Measurements from ENCODE around the gene OLAH. TPM values are rescaled to one million over a fixed set of nuclear protein-coding genes. Genes with fewer than 3 reads are reported as not detected.

OLAH gene
- total and polyA plus RNA-seq, 2 experiments from 2014 or later, result not detected

- Histone ChIP-seq H3K27ac (peak overlapping the region; percentile 34), H3K9me2 (replicated peaks; ENCODE audit: insufficient read depth) (no peaks in the 10 kb centered on the region), H3K4me3 (no peak overlapping the region), H2AFZ (peak overlapping the region; percentile 32), H3K36me3 (replicated peaks; ENCODE audit: insufficient read depth, low read depth) (no peaks in the 10 kb centered on the region), H3K27me3 (no peaks in the 10 kb centered on the region), H3K9me3 (ENCODE audit: low read depth) (no peaks in the 10 kb centered on the region), H3K4me2 (peak overlapping the region; percentile 54), H3K79me2 (no peaks in the 10 kb centered on the region), H3K4me1 (ENCODE audit: insufficient read depth) (no peaks in the 10 kb centered on the region), H4K20me1 (ENCODE audit: insufficient read depth, poor library complexity, severe bottlenecking) (no peaks in the 10 kb centered on the region)
- 91% methylated on average over 18 of the region's 18 CpGs for WGBS (ENCODE audit: low lambda C conversion rate, missing lambda C conversion rate)
- TF ChIP-seq EZH2phosphoT487 (IDR thresholded peaks at IDR 0.05; ENCODE audit: low read depth, severe bottlenecking, unreplicated experiment) (no peak), EZH2 (IDR thresholded peaks at IDR 0.05; ENCODE audit: borderline replicate concordance) (no peak)
- TF ChIP-seq, protein P1, sequence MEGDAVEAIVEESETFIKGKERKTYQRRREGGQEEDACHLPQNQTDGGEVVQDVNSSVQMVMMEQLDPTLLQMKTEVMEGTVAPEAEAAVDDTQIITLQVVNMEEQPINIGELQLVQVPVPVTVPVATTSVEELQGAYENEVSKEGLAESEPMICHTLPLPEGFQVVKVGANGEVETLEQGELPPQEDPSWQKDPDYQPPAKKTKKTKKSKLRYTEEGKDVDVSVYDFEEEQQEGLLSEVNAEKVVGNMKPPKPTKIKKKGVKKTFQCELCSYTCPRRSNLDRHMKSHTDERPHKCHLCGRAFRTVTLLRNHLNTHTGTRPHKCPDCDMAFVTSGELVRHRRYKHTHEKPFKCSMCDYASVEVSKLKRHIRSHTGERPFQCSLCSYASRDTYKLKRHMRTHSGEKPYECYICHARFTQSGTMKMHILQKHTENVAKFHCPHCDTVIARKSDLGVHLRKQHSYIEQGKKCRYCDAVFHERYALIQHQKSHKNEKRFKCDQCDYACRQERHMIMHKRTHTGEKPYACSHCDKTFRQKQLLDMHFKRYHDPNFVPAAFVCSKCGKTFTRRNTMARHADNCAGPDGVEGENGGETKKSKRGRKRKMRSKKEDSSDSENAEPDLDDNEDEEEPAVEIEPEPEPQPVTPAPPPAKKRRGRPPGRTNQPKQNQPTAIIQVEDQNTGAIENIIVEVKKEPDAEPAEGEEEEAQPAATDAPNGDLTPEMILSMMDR (IDR thresholded peaks at IDR 0.05; ENCODE audit: poor library complexity), result no peak
- no peak for DNase-seq (ENCODE audit: low spot score)
Observed at GRCh38 chr10:15083674-15084501, 40.1 kb downstream of the OLAH start.

DNA sequence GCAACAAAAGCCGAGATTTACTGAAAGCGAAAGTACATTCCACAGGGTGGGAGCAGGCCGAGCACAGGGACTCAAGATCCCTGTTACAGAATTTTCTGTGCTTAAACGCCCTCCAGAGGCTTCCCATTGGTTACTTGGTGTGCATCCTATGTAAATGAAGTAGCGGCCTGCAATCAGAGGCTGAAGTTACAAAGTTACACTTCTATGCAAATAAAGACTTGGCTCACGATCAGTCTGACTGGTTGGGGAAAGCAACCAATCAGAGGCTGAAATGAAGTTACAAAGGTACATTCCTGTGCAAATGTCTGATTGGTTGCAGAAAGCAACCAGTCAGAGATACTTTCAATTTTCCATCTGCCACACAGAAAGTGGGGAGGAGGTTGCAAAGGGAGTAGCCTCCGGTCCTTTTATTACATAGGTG is 40.8 kb downstream of the OLAH start:
- 68% methylated on average over 7 of the region's 7 CpGs for WGBS (ENCODE audit: low lambda C conversion rate, missing lambda C conversion rate)
- H2AFZ ChIP-seq, result peak overlapping the region; percentile 32
- no peak overlapping the region for H3K4me3 ChIP-seq
- H3K9me2 ChIP-seq (replicated peaks; ENCODE audit: insufficient read depth), result no peaks in the 10 kb centered on the region
- no peaks in the 10 kb centered on the region for H3K4me1 ChIP-seq (ENCODE audit: insufficient read depth)
- peak; percentile 51 for DNase-seq (ENCODE audit: low spot score)
- peak overlapping the region; percentile 34 for H3K27ac ChIP-seq
- TF ChIP-seq, protein P1 (IDR thresholded peaks at IDR 0.05; ENCODE audit: poor library complexity), result no peak
- TF ChIP-seq EZH2phosphoT487 (IDR thresholded peaks at IDR 0.05; ENCODE audit: low read depth, severe bottlenecking, unreplicated experiment) (no peak), EZH2 (IDR thresholded peaks at IDR 0.05; ENCODE audit: borderline replicate concordance) (no peak)
- no peaks in the 10 kb centered on the region for H3K9me3 ChIP-seq (ENCODE audit: low read depth)
- no peaks in the 10 kb centered on the region for H4K20me1 ChIP-seq (ENCODE audit: insufficient read depth, poor library complexity, severe bottlenecking)
- no peaks in the 10 kb centered on the region for H3K79me2 ChIP-seq
- H3K27me3 ChIP-seq, result no peaks in the 10 kb centered on the region
- peak overlapping the region; percentile 54 for H3K4me2 ChIP-seq
- no peaks in the 10 kb centered on the region for H3K36me3 ChIP-seq (replicated peaks; ENCODE audit: insufficient read depth, low read depth)

DNA sequence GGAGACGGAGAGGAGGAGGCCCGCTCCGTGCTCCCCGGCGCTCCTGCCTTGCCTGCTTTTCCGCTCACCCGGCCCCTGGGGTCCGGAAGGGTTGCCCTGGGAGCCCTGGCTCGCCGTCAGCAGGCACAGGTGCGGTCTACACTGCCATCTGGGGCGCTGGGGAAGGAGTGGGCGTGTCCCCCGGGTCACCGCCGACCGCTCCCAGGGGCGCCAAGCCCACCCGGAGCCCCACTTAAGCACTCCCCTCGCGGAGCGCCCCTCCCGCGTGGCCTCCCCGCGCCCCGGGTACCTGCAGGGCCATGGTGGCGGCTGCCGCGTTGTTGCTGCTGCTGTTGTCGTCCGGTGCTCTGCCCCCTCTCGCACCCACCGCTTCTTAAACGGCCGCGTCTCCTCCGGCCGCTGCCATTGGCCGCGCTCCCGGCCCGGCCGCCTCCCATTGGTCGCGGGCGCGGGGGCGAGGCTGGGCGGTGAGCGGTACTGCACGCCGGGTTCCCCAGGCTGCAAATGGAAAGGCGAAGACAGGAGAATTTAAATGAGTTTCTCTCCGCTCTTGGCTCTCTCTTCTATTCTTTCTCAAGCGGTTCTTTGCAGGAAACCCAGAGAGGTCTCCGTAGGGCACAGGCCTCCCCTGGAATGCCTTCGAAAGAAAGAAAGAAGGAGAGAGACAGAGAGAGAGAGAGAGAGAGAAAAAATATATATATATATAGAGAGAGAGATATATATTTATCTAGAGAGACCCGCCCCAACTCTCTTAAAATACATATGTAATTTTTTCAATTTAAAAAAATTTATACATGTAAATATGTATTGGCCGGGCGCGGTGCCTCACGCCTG is 44.9 kb downstream of the OLAH start, which contains the start of gene ACBD7:
Gene ACBD7, minus strand, starts transcription at position 349 of the 834 bp plus-strand sequence. Its CDS starts 48 bp downstream, at position 301.
- peak within 1 kb of the TSS; percentile 74 for H2AFZ ChIP-seq

More for the DNA sequence above, 44.9 kb downstream of the OLAH start, which contains the start of gene ACBD7:
- Histone ChIP-seq H3K9me2 (replicated peaks; ENCODE audit: insufficient read depth) (no peaks in the 10 kb centered on the region), H3K36me3 (replicated peaks; ENCODE audit: insufficient read depth, low read depth) (no peaks in the 10 kb centered on the region), H4K20me1 (ENCODE audit: insufficient read depth, poor library complexity, severe bottlenecking) (no peaks in the 10 kb centered on the region), H3K79me2 (no peaks in the 10 kb centered on the region), H3K9me3 (ENCODE audit: low read depth) (no peaks in the 10 kb centered on the region), H3K27me3 (no peaks in the 10 kb centered on the region), H3K4me1 (ENCODE audit: insufficient read depth) (no peaks in the 10 kb centered on the region), H3K4me2 (peak within 1 kb of the TSS; percentile 96), H3K4me3 (peak within 1 kb of the TSS; percentile 47), H3K27ac (no peak within 1 kb of the TSS)
- DNase-seq (ENCODE audit: low spot score), result peak; percentile 89
- TF ChIP-seq EZH2phosphoT487 (IDR thresholded peaks at IDR 0.05; ENCODE audit: low read depth, severe bottlenecking, unreplicated experiment) (no peak), EZH2 (IDR thresholded peaks at IDR 0.05; ENCODE audit: borderline replicate concordance) (no peak)
- TF ChIP-seq, protein P1 (IDR thresholded peaks at IDR 0.05; ENCODE audit: poor library complexity), result no peak
- 8% methylated on average over 55 of the region's 63 CpGs for WGBS (ENCODE audit: low lambda C conversion rate, missing lambda C conversion rate)
